ENCODE data around the gene PDLIM4.
A peak's percentile ranks its signal among the peaks of the same experiment; 100 is the strongest.

PDLIM4 gene

GRCh38 chr5:132283423-132284043 is 26.0 kb downstream of the PDLIM4 start:
- no peak for DNase-seq (ENCODE audit: low read depth, low spot score)

GRCh38 chr5:132289097-132289496 is 31.6 kb downstream of the PDLIM4 start:
- DNase-seq (ENCODE audit: low read depth, low spot score), result no peak

- DNase-seq (ENCODE audit: low read depth, low spot score), result no peak
Measured at GRCh38 chr5:132291026-132291425, 33.5 kb downstream of the PDLIM4 start.

- DNase-seq (ENCODE audit: low read depth, low spot score), result peak; percentile 79
Measured at GRCh38 chr5:132293066-132293991, 35.8 kb downstream of the PDLIM4 start.

- DNase-seq (ENCODE audit: low read depth, low spot score), result peak; percentile 75
Measured at GRCh38 chr5:132293992-132294727, 36.7 kb downstream of the PDLIM4 start, which contains the start of gene SLC22A4. TSS of gene SLC22A4 (plus strand) at chr5:132294394. CDS start at chr5:132294617, 223 bp downstream.

GRCh38 chr5:132294728-132295504 is 37.4 kb downstream of the PDLIM4 start:
- no peak for DNase-seq (ENCODE audit: low read depth, low spot score)

- no peak for DNase-seq (ENCODE audit: low read depth, low spot score)
Measured at GRCh38 chr5:132295505-132296411, 38.3 kb downstream of the PDLIM4 start.

- DNase-seq (ENCODE audit: low read depth, low spot score), result no peak
Measured at GRCh38 chr5:132296412-132297016, 39.0 kb downstream of the PDLIM4 start.

GRCh38 chr5:132297211-132297940 is 39.9 kb downstream of the PDLIM4 start:
- DNase-seq (ENCODE audit: low read depth, low spot score), result no peak

- DNase-seq (ENCODE audit: low read depth, low spot score), result no peak
Measured at GRCh38 chr5:132298298-132299212, 41.1 kb downstream of the PDLIM4 start.

- no peak for DNase-seq (ENCODE audit: low read depth, low spot score)
Measured at GRCh38 chr5:132299917-132300316, 42.4 kb downstream of the PDLIM4 start.

- DNase-seq (ENCODE audit: low read depth, low spot score), result no peak
Measured at GRCh38 chr5:132300577-132301343, 43.3 kb downstream of the PDLIM4 start.

- no peak for DNase-seq (ENCODE audit: low read depth, low spot score)
Measured at GRCh38 chr5:132301344-132302271, 44.1 kb downstream of the PDLIM4 start.

GRCh38 chr5:132302413-132302812 is 44.9 kb downstream of the PDLIM4 start:
- no peak for DNase-seq (ENCODE audit: low read depth, low spot score)

GRCh38 chr5:132303589-132303988 is 46.1 kb downstream of the PDLIM4 start:
- no peak for DNase-seq (ENCODE audit: low read depth, low spot score)

GRCh38 chr5:132305420-132305819 is 47.9 kb downstream of the PDLIM4 start:
- DNase-seq (ENCODE audit: low read depth, low spot score), result no peak

Data from brain pericyte (primary cell).